Activated CD4-positive, CD25-positive, alpha-beta regulatory T cell treated with anti-CD3 and anti-CD28 coated beads, Interleukin-2, amount 50 U/mL, for 16 hours (primary cell): Measurements from ENCODE around the gene TAF12.
A peak's percentile ranks its signal among the peaks of the same experiment; 100 is the strongest.
"Not testable (repeated sequence)": the region's sequence is repeated elsewhere in the genome, so short reads cannot be mapped to it uniquely, and the experiment has no call there.

Experiments
- DNase-seq: peaks from one replicate; pipeline ENCODE4 v3.0.0-alpha.2; 2020; ENCODE audit warnings: low read depth, low spot score

Gene TAF12

GRCh38 chr1:28642847-28643635 lies at the start of gene TAF12:
TSS of gene TAF12 (minus strand) at chr1:28643067. CDS start at chr1:28622081, 20,986 bp downstream.
- DNase-seq, result peak; percentile 83

GRCh38 chr1:28691627-28692026 lies 48.8 kb upstream of the TAF12 start:
- DNase-seq, result not testable (repeated sequence)

GRCh38 chr1:28684937-28685336 lies 42.1 kb upstream of the TAF12 start:
- DNase-seq, result no peak

GRCh38 chr1:28682840-28683239 lies 40.0 kb upstream of the TAF12 start:
- no peak for DNase-seq

- no peak for DNase-seq
These were observed 37.3 kb upstream of the TAF12 start for GRCh38 chr1:28680151-28680550.

GRCh38 chr1:28675924-28676257 lies 33.0 kb upstream of the TAF12 start:
- DNase-seq, result no peak

- DNase-seq, result not testable (repeated sequence)
These were observed 30.1 kb upstream of the TAF12 start for GRCh38 chr1:28672971-28673370.

GRCh38 chr1:28671254-28671780 lies 28.4 kb upstream of the TAF12 start:
- DNase-seq, result no peak

- peak; percentile 11 for DNase-seq
These were observed 26.3 kb upstream of the TAF12 start for GRCh38 chr1:28668956-28669723.

- DNase-seq, result peak; percentile 68
These were observed 25.5 kb upstream of the TAF12 start, which contains the start of gene GMEB1 for GRCh38 chr1:28668191-28668955. TSS of gene GMEB1 (plus strand) at chr1:28668784. CDS start at chr1:28683613, 14,829 bp downstream.

- no peak for DNase-seq
These were observed 23.9 kb upstream of the TAF12 start for GRCh38 chr1:28666806-28667205.

- DNase-seq, result no peak
These were observed 21.1 kb upstream of the TAF12 start for GRCh38 chr1:28663871-28664470.

- DNase-seq, result no peak
These were observed 13.5 kb upstream of the TAF12 start for GRCh38 chr1:28656335-28656734.

- DNase-seq, result not testable (repeated sequence)
These were observed 12.8 kb upstream of the TAF12 start for GRCh38 chr1:28655448-28656311.

- not testable (repeated sequence) for DNase-seq
These were observed 11.0 kb upstream of the TAF12 start for GRCh38 chr1:28653870-28654269.

GRCh38 chr1:28653063-28653462 lies 10.2 kb upstream of the TAF12 start:
- not testable (repeated sequence) for DNase-seq

GRCh38 chr1:28648474-28649198 lies 5.8 kb upstream of the TAF12 start, which contains the start of gene RNU11:
TSS of gene RNU11 (plus strand) at chr1:28648600.
- peak; percentile 82 for DNase-seq

- peak; percentile 77 for DNase-seq
These were observed 5.2 kb upstream of the TAF12 start for GRCh38 chr1:28648008-28648473.

- no peak for DNase-seq
These were observed 3.2 kb upstream of the TAF12 start for GRCh38 chr1:28646040-28646439.
